NCI-H146 treated with DMSO at 0.1 percent for 48 hours (cell line): ENCODE results near the gene CDCA8.
"Not testable (repeated sequence)": the region's sequence is repeated elsewhere in the genome, so short reads cannot be mapped to it uniquely, and the experiment has no call there.

Experiments
- DNase-seq: peaks from one replicate; lab custom pipeline; 2025; ENCODE audit not compliant: unreplicated experiment; lab: John Stamatoyannopoulos, UW

Gene CDCA8

GRCh38 chr1:37732111-37732780 lies 39.9 kb downstream of the CDCA8 start:
- DNase-seq: no peak

GRCh38 chr1:37734629-37735591 lies 42.6 kb downstream of the CDCA8 start:
- no peak for DNase-seq

- DNase-seq: not testable (repeated sequence)
Observed at GRCh38 chr1:37737975-37738374, 45.7 kb downstream of the CDCA8 start.

GRCh38 chr1:37738619-37739018 lies 46.3 kb downstream of the CDCA8 start:
- DNase-seq: not testable (repeated sequence)

- DNase-seq: no peak
Observed at GRCh38 chr1:37739222-37739621, 46.9 kb downstream of the CDCA8 start.

- DNase-seq: no peak
Observed at GRCh38 chr1:37741130-37741529, 48.8 kb downstream of the CDCA8 start.

- DNase-seq: no peak
Observed at GRCh38 chr1:37741662-37742061, 49.3 kb downstream of the CDCA8 start.

- no peak for DNase-seq
Observed at GRCh38 chr1:37746806-37747205, 54.5 kb downstream of the CDCA8 start.

- no peak for DNase-seq
Observed at GRCh38 chr1:37748565-37748964, 56.2 kb downstream of the CDCA8 start.

GRCh38 chr1:37752213-37752582 lies 59.9 kb downstream of the CDCA8 start:
- DNase-seq: peak; percentile 1

GRCh38 chr1:37752583-37753471 lies 60.5 kb downstream of the CDCA8 start:
- DNase-seq: no peak

- DNase-seq: no peak
Observed at GRCh38 chr1:37753473-37754321, 61.4 kb downstream of the CDCA8 start.

- no peak for DNase-seq
Observed at GRCh38 chr1:37755290-37755689, 63.0 kb downstream of the CDCA8 start.

GRCh38 chr1:37755951-37756560 lies 63.7 kb downstream of the CDCA8 start:
- no peak for DNase-seq
